NT2/D1 (cell line): ENCODE data around the gene SPOCK1.

Experiments used
- SUZ12 ChIP-seq: IDR thresholded peaks from 2 replicates; pipeline ENCODE4 v1.6.1; 2011; ENCODE audit not compliant: insufficient read length, insufficient read depth; ENCODE audit errors: extremely low read depth
- YY1 ChIP-seq: IDR thresholded peaks from 2 replicates; pipeline ENCODE4 v1.6.1; 2011; ENCODE audit not compliant: insufficient read length, insufficient read depth
- ZNF274 ChIP-seq: IDR thresholded peaks from 2 replicates; pipeline ENCODE4 v1.6.1; 2011; ENCODE audit warnings: mild to moderate bottlenecking, low read depth, low read length

GRCh38 chr5:137023371-137023770 is 475.8 kb downstream of the SPOCK1 start:
- TF ChIP-seq YY1 (no peak), ZNF274 (no peak), SUZ12 (no peak)
